Fibroblast of the aortic adventitia (primary cell): ENCODE results near the gene RCL1. TPM values are rescaled to one million over a fixed set of nuclear protein-coding genes. Genes with fewer than 3 reads are reported as not detected.

ENCODE experiments used
- DNase-seq: peaks from one replicate; pipeline ENCODE4 v3.0.0-alpha.2; 2010; ENCODE audit warnings: low read depth
- H3K4me3 ChIP-seq: 2 replicates; pipeline ENCODE4 v1.5.1; 2011; ENCODE audit warnings: low read depth, mild to moderate bottlenecking, control low read depth, low read length, moderate library complexity
- total RNA-seq: library from RNA; depleted of rRNA; stranded (reverse); fragments of >200 nt; gene quantifications from 2 replicates; pipeline ENCODE4 v1.2.3, GENCODE V29; 2012; ENCODE audit warnings: low replicate concordance
- TF ChIP-seq, protein P1 (sequence below): IDR thresholded peaks from 2 replicates; pipeline ENCODE4 v1.5.1; 2011; ENCODE audit warnings: mild to moderate bottlenecking, low read length, control low read depth, inconsistent platforms; ENCODE audit not compliant: insufficient read depth

Gene RCL1
- total RNA-seq, 1 donor, result 13.4 TPM

GRCh38 chr9:4755026-4755609, 37.6 kb upstream of the RCL1 start:
- no peak overlapping the region for H3K4me3 ChIP-seq
- TF ChIP-seq, protein P1, sequence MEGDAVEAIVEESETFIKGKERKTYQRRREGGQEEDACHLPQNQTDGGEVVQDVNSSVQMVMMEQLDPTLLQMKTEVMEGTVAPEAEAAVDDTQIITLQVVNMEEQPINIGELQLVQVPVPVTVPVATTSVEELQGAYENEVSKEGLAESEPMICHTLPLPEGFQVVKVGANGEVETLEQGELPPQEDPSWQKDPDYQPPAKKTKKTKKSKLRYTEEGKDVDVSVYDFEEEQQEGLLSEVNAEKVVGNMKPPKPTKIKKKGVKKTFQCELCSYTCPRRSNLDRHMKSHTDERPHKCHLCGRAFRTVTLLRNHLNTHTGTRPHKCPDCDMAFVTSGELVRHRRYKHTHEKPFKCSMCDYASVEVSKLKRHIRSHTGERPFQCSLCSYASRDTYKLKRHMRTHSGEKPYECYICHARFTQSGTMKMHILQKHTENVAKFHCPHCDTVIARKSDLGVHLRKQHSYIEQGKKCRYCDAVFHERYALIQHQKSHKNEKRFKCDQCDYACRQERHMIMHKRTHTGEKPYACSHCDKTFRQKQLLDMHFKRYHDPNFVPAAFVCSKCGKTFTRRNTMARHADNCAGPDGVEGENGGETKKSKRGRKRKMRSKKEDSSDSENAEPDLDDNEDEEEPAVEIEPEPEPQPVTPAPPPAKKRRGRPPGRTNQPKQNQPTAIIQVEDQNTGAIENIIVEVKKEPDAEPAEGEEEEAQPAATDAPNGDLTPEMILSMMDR, result no peak
- DNase-seq, result no peak

GRCh38 chr9:4756420-4756819, 36.3 kb upstream of the RCL1 start:
- DNase-seq, result no peak
- no peak overlapping the region for H3K4me3 ChIP-seq
- TF ChIP-seq, protein P1, result no peak

GRCh38 chr9:4760122-4760521, 32.6 kb upstream of the RCL1 start:
- no peak for DNase-seq
- H3K4me3 ChIP-seq, result no peak overlapping the region
- TF ChIP-seq, protein P1, result no peak

DNA sequence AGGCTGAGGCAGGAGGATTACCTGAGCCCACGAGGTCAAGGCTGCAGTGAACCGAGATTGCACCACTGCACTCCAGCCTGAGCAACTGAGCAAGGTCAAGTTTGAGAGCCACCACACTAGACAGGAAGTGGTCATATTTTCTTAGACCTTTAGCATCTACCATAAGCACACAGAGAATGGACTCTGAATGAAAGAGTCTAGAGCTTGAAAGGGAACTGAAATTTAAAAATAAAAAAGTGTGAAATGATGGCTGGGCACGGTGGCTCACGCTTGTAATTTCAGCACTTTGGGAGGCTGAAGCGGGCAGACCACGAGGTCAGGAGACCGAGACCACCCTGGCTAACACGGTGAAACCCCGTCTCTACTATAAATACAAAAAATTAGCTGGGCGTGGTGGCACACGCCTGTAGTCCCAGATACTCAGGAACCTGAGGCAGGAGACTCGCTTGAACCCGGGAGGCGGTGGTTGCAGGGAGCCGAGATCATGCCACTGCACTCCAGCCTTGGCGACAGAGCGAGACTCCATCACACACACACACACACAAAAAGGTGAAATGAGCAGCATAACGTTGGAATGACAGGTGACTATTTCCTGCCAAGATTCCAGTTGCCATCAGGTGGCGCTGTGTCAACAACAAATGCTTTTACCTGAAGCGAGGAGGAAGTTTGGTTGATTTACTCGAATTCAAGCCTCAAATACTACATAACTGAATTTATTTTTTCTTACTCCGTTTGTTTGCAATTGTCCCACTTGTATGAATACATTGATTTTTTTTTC, 30.4 kb upstream of the RCL1 start:
- DNase-seq, result peak; percentile 83
- TF ChIP-seq, protein P1, result peak; percentile 75
- no peak overlapping the region for H3K4me3 ChIP-seq

DNA sequence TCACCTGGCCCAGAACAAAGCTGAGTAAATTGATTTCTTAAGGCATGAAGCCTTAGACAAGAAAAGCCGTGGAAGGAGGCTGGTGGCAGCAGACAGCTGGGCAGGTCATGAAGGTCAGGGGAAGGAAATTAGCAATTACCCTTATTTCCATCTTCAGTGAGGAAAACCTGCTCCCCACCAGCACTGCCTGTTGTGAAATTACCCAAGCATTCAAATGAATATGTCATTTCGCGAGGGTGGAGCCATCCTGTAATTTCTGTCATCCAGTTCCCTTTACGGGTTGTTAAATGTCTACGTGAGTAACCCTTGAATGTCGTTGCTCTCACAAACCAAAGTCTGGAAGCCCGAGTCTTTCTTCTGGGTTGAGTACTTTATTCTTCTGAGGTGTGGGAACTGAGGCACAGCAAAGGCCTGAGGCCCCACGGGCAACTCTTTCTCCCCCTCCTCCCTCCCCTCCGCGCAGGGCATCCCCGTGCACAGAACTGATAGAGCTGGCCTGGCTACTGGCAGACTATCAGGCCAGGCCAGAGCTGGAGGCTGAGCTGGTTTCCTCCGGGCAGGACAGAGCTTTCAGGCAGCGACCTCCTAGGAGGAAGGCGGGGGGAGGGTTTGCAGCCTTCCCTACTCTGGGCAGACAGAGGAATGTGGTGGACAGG, 29.7 kb upstream of the RCL1 start:
- TF ChIP-seq, protein P1, result no peak
- DNase-seq, result no peak
- H3K4me3 ChIP-seq, result no peak overlapping the region

- H3K4me3 ChIP-seq, result no peak overlapping the region
- TF ChIP-seq, protein P1, result no peak
- no peak for DNase-seq
Measured at GRCh38 chr9:4764033-4764432, 28.7 kb upstream of the RCL1 start.
